DND-41 (cell line): ENCODE data around the gene ZNF700.
"Not testable (repeated sequence)": the region's sequence is repeated elsewhere in the genome, so short reads cannot be mapped to it uniquely, and the experiment has no call there.

Source experiments
- ATAC-seq: fragments of 200-7000 bp; cut with Tn5 transposase; 3 replicates; pipeline ENCODE4 v1.9.1; 2021; ENCODE audit warnings: low read depth; ENCODE audit not compliant: insufficient read depth
- DNase-seq: peaks from one replicate; pipeline ENCODE4 v3.0.0-alpha.2; 2020
- H2AFZ ChIP-seq: 2 replicates; pipeline ENCODE4 v1.6.0; 2012; ENCODE audit warnings: low read depth, low read length
- H3K27ac ChIP-seq: 2 replicates; pipeline ENCODE4 v1.5.1; 2012; ENCODE audit warnings: low read length, inconsistent platforms
- H3K27me3 ChIP-seq: fragments of 200-600 bp; sonication (generic); 2 replicates; pipeline ENCODE4 v1.6.0; 2012; ENCODE audit warnings: low read length, mild to moderate bottlenecking, inconsistent platforms; ENCODE audit not compliant: insufficient read depth, poor library complexity
- H3K36me3 ChIP-seq: 2 replicates; pipeline ENCODE4 v1.5.1; 2012; ENCODE audit warnings: low read length, inconsistent platforms; ENCODE audit not compliant: insufficient read depth
- H3K4me1 ChIP-seq: 2 replicates; pipeline ENCODE4 v1.5.1; 2012; ENCODE audit warnings: mild to moderate bottlenecking, low read length; ENCODE audit not compliant: insufficient read depth
- H3K4me2 ChIP-seq: 2 replicates; pipeline ENCODE4 v1.6.0; 2012; ENCODE audit warnings: mild to moderate bottlenecking, moderate library complexity, low read length, inconsistent platforms; ENCODE audit not compliant: insufficient read depth
- H3K4me3 ChIP-seq, 2 experiments: fragments of 200-600 bp in 1 of 2; shearing (Covaris generic) in 1 of 2; 2 replicates each; pipeline ENCODE4 v1.5.1; 2012 to 2016; ENCODE audit warnings: inconsistent platforms in 2 of 2, low read length in 2 of 2, mild to moderate bottlenecking in 2 of 2, low read depth in 1 of 2, moderate library complexity in 1 of 2
- H3K79me2 ChIP-seq: 2 replicates; pipeline ENCODE4 v1.6.0; 2012; ENCODE audit warnings: low read length, inconsistent platforms; ENCODE audit not compliant: insufficient read depth
- H3K9ac ChIP-seq: 2 replicates; pipeline ENCODE4 v1.6.0; 2012; ENCODE audit warnings: low read depth, mild to moderate bottlenecking, inconsistent platforms, low read length, moderate library complexity
- H3K9me3 ChIP-seq: 2 replicates; pipeline ENCODE4 v1.5.1; 2012; ENCODE audit warnings: low read length, moderate library complexity, mild to moderate bottlenecking, inconsistent platforms; ENCODE audit not compliant: insufficient read depth, severe bottlenecking
- H4K20me1 ChIP-seq: 2 replicates; pipeline ENCODE4 v1.6.0; 2012; ENCODE audit warnings: low read length; ENCODE audit not compliant: insufficient read depth
- EZH2 ChIP-seq: IDR thresholded peaks from 3 replicates; pipeline ENCODE4 v1.6.1; 2012; ENCODE audit warnings: borderline replicate concordance, low read depth, mild to moderate bottlenecking, moderate library complexity, low read length, inconsistent platforms; ENCODE audit not compliant: severe bottlenecking
- TF ChIP-seq, protein P1 (sequence below): IDR thresholded peaks from 2 replicates; pipeline ENCODE4 v1.5.1; 2012; ENCODE audit warnings: borderline replicate concordance, low read length, moderate library complexity, mild to moderate bottlenecking; ENCODE audit not compliant: poor library complexity, severe bottlenecking; ENCODE audit errors: extremely low read depth

ZNF700 gene

DNA sequence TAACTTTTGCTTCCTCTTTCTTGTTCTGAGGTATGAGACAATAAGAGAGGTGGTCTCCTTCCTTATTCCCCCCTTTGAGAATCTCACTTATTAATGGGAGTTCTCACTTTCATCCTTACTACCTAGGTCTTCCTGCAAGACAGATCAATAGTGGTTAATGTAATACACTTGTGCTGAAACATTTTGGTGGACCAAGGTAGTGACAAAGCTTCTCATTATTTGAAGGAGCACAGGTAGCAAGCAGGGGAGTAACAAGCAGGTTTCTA is 17.9 kb downstream of the ZNF700 start:
- Histone ChIP-seq H4K20me1 (no peaks in the 10 kb centered on the region), H2AFZ (no peak overlapping the region)

GRCh38 chr19:11944656-11945055 is 19.7 kb downstream of the ZNF700 start:
- Histone ChIP-seq H3K4me1 (no peaks in the 10 kb centered on the region), H3K9me3 (peaks cover 88% of the 10 kb centered on the region), H3K9ac (no peak overlapping the region), H4K20me1 (no peaks in the 10 kb centered on the region), H3K36me3 (peaks cover 97% of the 10 kb centered on the region), H3K27ac (no peak overlapping the region), H2AFZ (no peak overlapping the region), H3K79me2 (peaks cover 57% of the 10 kb centered on the region), H3K4me2 (no peak overlapping the region), H3K27me3 (no peaks in the 10 kb centered on the region), H3K4me3 (no peak overlapping the region)
- TF ChIP-seq EZH2, result no peak
- TF ChIP-seq, protein P1, sequence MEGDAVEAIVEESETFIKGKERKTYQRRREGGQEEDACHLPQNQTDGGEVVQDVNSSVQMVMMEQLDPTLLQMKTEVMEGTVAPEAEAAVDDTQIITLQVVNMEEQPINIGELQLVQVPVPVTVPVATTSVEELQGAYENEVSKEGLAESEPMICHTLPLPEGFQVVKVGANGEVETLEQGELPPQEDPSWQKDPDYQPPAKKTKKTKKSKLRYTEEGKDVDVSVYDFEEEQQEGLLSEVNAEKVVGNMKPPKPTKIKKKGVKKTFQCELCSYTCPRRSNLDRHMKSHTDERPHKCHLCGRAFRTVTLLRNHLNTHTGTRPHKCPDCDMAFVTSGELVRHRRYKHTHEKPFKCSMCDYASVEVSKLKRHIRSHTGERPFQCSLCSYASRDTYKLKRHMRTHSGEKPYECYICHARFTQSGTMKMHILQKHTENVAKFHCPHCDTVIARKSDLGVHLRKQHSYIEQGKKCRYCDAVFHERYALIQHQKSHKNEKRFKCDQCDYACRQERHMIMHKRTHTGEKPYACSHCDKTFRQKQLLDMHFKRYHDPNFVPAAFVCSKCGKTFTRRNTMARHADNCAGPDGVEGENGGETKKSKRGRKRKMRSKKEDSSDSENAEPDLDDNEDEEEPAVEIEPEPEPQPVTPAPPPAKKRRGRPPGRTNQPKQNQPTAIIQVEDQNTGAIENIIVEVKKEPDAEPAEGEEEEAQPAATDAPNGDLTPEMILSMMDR, result no peak
- no peak for ATAC-seq
- DNase-seq, result no peak

More for the DNA sequence above, 17.9 kb downstream of the ZNF700 start:
- no peak for ATAC-seq
- no peak overlapping the region for H3K9ac ChIP-seq
- TF ChIP-seq, protein P1, result no peak
- TF ChIP-seq EZH2, result no peak
- H3K4me1 ChIP-seq, result no peaks in the 10 kb centered on the region
- H3K9me3 ChIP-seq, result peaks cover 79% of the 10 kb centered on the region
- no peak overlapping the region for H3K4me2 ChIP-seq
- H3K27me3 ChIP-seq, result no peaks in the 10 kb centered on the region
- no peak overlapping the region for H3K27ac ChIP-seq
- H3K79me2 ChIP-seq, result peaks cover 68% of the 10 kb centered on the region
- no peak for DNase-seq
- no peak overlapping the region for H3K4me3 ChIP-seq
- H3K36me3 ChIP-seq, result peaks cover 89% of the 10 kb centered on the region

DNA sequence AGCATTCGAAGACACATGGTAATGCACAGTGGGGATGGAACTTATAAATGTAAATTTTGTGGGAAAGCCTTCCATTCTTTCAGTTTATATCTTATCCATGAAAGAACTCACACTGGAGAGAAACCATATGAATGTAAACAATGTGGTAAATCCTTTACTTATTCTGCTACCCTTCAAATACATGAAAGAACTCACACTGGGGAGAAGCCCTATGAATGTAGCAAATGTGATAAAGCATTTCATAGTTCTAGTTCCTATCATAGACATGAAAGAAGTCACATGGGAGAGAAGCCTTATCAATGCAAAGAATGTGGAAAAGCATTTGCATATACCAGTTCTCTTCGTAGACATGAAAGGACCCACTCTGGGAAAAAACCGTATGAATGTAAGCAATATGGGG is 23.7 kb downstream of the ZNF700 start:
- Histone ChIP-seq H4K20me1 (no peaks in the 10 kb centered on the region), H3K79me2 (peaks cover 27% of the 10 kb centered on the region), H3K9me3 (peaks cover 80% of the 10 kb centered on the region), H3K4me3 (no peak overlapping the region), H3K27me3 (no peaks in the 10 kb centered on the region), H3K4me2 (no peak overlapping the region), H3K4me1 (no peaks in the 10 kb centered on the region), H3K9ac (no peak overlapping the region), H3K27ac (no peak overlapping the region), H2AFZ (no peak overlapping the region), H3K36me3 (peaks cover 88% of the 10 kb centered on the region)
- TF ChIP-seq EZH2, result no peak
- TF ChIP-seq, protein P1, result no peak
- DNase-seq, result no peak
- ATAC-seq, result no peak

DNA sequence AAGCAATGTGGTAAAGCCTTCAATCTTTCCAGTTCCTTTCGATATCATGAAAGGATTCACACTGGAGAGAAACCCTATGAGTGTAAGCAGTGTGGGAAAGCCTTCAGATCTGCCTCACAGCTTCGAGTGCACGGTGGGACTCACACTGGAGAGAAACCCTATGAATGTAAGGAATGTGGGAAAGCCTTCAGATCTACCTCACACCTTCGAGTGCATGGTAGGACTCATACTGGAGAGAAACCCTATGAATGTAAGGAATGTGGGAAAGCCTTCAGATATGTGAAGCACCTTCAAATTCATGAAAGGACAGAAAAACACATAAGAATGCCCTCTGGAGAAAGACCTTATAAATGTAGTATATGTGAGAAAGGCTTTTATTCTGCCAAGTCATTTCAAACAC is 24.3 kb downstream of the ZNF700 start:
- Histone ChIP-seq H3K4me3 (no peak overlapping the region), H3K4me1 (no peaks in the 10 kb centered on the region), H3K4me2 (no peak overlapping the region), H3K9me3 (peaks cover 75% of the 10 kb centered on the region), H3K27ac (no peak overlapping the region), H3K27me3 (no peaks in the 10 kb centered on the region), H4K20me1 (no peaks in the 10 kb centered on the region), H2AFZ (no peak overlapping the region), H3K36me3 (peaks cover 83% of the 10 kb centered on the region), H3K79me2 (peaks cover 21% of the 10 kb centered on the region), H3K9ac (no peak overlapping the region)
- no peak for DNase-seq
- TF ChIP-seq, protein P1, result no peak
- TF ChIP-seq EZH2, result no peak
- ATAC-seq, result no peak

DNA sequence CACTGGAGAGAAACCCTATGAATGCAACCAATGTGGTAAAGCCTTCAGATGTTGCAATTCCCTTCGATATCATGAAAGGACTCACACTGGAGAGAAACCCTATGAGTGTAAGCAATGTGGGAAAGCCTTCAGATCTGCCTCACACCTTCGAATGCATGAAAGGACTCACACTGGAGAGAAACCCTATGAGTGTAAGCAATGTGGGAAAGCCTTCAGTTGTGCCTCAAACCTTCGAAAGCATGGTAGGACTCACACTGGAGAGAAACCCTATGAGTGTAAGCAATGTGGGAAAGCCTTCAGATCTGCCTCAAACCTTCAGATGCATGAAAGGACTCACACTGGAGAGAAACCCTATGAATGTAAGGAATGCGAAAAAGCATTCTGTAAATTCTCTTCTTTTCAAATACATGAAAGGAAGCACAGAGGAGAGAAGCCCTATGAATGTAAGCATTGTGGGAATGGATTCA is 24.7 kb downstream of the ZNF700 start:
- H4K20me1 ChIP-seq, DNase-seq, H2AFZ ChIP-seq, H3K9ac ChIP-seq, H3K27ac ChIP-seq, H3K4me1 ChIP-seq, H3K27me3 ChIP-seq, H3K4me2 ChIP-seq, H3K4me3 ChIP-seq, ATAC-seq: not testable (repeated sequence)
- peaks cover 17% of the 10 kb centered on the region for H3K79me2 ChIP-seq
- peaks cover 78% of the 10 kb centered on the region for H3K36me3 ChIP-seq
- peaks cover 71% of the 10 kb centered on the region for H3K9me3 ChIP-seq
